ENCODE data around the gene ADAMTSL3. TPM values are rescaled to one million over a fixed set of nuclear protein-coding genes. Genes with fewer than 3 reads are reported as not detected.

ADAMTSL3 gene
- total and polyA plus RNA-seq, 3 donors from 2014 or later: 8.6 to 16.4 (median 9.4) TPM

- Histone ChIP-seq H3K27ac (no peak overlapping the region), H3K4me1 (no peaks in the 10 kb centered on the region), H3K9me3 (no peaks in the 10 kb centered on the region), H3K4me3 (no peak overlapping the region), H3K27me3 (no peaks in the 10 kb centered on the region), H3K36me3 (ENCODE audit: low read depth, missing control alignments) (no peaks in the 10 kb centered on the region)
- TF ChIP-seq CTCF (IDR thresholded peaks at IDR 0.05) (no peak), POLR2A (IDR thresholded peaks at IDR 0.05) (no peak)
- intact Hi-C loops (cut with DNase I; ENCODE audit: low total_unique reads): no loop called here
- WGBS, 2 donors: 52 to 62% methylated on average over 1 of the region's 1 CpG
- DNase-seq: no peak
Measured at GRCh38 chr15:83890587-83890986, 236.7 kb downstream of the ADAMTSL3 start.

GRCh38 chr15:83892498-83892897, 238.6 kb downstream of the ADAMTSL3 start:
- H3K9me3 ChIP-seq: no peaks in the 10 kb centered on the region
- H3K36me3 ChIP-seq (ENCODE audit: low read depth, missing control alignments): no peaks in the 10 kb centered on the region
- intact Hi-C loops (cut with DNase I; ENCODE audit: low total_unique reads): no loop called here
- no peaks in the 10 kb centered on the region for H3K27me3 ChIP-seq
- H3K27ac ChIP-seq: no peak overlapping the region
- TF ChIP-seq CTCF (IDR thresholded peaks at IDR 0.05): no peak
- TF ChIP-seq POLR2A (IDR thresholded peaks at IDR 0.05): no peak
- DNase-seq: no peak
- WGBS, 2 donors: 96 to 97% methylated on average over 4 of the region's 4 CpGs
- H3K4me1 ChIP-seq: no peaks in the 10 kb centered on the region
- H3K4me3 ChIP-seq: no peak overlapping the region

- Histone ChIP-seq H3K27me3 (no peaks in the 10 kb centered on the region), H3K27ac (no peak overlapping the region), H3K9me3 (no peaks in the 10 kb centered on the region), H3K36me3 (ENCODE audit: low read depth, missing control alignments) (no peaks in the 10 kb centered on the region), H3K4me1 (no peaks in the 10 kb centered on the region), H3K4me3 (no peak overlapping the region)
- WGBS, 2 donors: 83 to 89% methylated on average over 3 of the region's 3 CpGs
- intact Hi-C loops (cut with DNase I; ENCODE audit: low total_unique reads): no loop called here
- TF ChIP-seq POLR2A (IDR thresholded peaks at IDR 0.05) (no peak), CTCF (IDR thresholded peaks at IDR 0.05) (no peak)
- DNase-seq: no peak
Measured at GRCh38 chr15:83893308-83893707, 239.4 kb downstream of the ADAMTSL3 start.

GRCh38 chr15:83897037-83897436, 243.1 kb downstream of the ADAMTSL3 start:
- intact Hi-C loops (cut with DNase I; ENCODE audit: low total_unique reads): no loop called here
- H3K27me3 ChIP-seq: no peaks in the 10 kb centered on the region
- WGBS, 2 donors: 91 to 96% methylated on average over 2 of the region's 2 CpGs

More at GRCh38 chr15:83897037-83897436, 243.1 kb downstream of the ADAMTSL3 start:
- Histone ChIP-seq H3K4me1 (no peaks in the 10 kb centered on the region), H3K36me3 (ENCODE audit: low read depth, missing control alignments) (no peaks in the 10 kb centered on the region), H3K27ac (no peak overlapping the region), H3K4me3 (no peak overlapping the region), H3K9me3 (no peaks in the 10 kb centered on the region)
- TF ChIP-seq CTCF (IDR thresholded peaks at IDR 0.05) (no peak), POLR2A (IDR thresholded peaks at IDR 0.05) (no peak)
- DNase-seq: no peak
